ENCODE results near the gene PGM2L1.
"Not testable (repeated sequence)": the region's sequence is repeated elsewhere in the genome, so short reads cannot be mapped to it uniquely, and the experiment has no call there.

The PGM2L1 gene

DNA sequence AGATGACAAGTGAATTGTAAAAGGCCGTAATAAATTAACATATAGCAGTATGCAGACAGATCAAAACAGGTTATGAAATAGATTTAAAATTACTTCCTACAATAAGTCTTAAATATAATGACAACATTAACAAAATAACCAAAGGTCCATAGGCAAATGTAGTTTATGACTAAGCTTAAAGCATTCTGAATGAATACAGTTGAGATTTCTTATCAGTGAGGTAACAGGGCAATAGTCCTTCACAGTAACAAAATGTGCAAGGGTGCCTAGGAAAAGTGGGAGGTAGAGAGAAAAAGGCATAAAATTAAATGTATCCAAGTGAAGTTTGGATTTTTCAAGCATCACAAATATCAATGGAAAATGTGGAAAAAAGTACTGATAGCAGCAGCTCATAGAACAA is 65.9 kb downstream of the PGM2L1 start:
- no peak for DNase-seq

DNA sequence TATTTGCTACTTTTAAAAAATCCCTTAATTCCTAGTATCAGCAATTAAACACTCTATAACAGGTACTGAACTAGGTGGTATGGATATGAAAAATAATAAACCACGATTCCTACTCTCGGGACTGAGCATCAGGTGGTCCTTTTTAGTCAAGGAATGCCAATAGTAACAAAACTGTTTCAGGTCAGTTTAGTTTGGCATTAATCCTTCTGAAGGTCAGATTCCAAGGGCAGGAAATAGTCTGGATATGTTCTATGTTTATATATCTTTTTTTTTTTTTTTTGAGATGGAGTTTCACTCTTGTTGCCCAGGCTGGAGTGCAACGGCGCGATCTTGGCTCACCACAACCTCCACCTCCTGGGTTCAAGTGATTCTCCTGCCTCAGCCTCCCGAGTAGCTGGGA is 67.2 kb downstream of the PGM2L1 start:
- not testable (repeated sequence) for DNase-seq

DNA sequence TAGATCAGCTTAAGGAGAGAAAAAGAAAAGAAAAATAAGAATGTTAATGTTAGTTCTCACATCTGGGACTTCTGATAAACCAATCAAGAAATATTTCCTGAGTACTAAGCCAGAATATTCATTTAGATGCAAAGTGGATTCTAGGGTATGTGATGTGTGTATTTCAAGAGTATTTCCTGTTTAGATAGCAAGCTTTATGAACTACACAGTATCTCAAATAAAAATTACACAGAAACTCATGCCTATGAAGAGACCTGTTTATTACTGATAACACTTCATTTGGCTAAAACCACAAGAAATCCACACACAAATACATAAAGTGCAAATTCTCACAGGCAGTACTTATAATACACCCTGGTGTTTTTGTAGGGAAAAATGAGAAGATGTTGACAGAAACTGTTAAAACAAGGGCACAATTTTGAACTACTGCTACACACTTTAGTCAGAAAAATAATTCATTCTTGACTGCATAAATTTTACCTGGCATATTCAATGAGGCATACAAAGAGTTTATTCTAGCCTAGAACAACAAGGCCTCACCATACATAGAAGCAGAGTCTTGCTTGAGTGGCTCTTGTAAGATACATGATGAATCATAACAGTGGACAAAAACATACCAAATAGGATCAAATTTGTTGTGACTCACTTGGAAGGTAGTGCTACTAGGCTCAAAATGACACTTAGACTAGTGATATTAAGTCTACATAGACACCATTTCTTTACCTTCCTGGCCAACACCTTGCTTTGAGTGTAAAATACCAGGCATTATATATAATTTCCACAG is 68.0 kb downstream of the PGM2L1 start:
- no peak for DNase-seq

DNA sequence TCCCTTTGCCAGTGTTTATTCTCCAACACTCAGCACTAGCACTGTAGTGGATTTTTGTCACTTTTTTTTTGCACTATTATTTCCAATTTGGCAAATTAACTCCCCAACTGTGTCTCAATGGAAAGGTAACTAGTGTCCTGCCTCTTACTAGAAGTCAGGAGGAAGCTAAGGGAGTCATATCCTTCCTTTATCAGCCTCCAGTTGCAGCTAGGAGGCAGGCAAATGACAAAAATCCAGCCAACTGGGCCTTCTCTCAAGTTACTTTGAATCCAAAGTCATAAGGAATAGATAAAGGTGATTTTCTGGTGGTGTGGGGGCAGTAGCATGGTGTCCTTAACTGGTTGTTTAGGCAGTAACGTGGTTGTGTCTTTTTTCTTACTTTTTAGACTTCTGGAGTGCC is 71.2 kb downstream of the PGM2L1 start:
- no peak for DNase-seq

DNA sequence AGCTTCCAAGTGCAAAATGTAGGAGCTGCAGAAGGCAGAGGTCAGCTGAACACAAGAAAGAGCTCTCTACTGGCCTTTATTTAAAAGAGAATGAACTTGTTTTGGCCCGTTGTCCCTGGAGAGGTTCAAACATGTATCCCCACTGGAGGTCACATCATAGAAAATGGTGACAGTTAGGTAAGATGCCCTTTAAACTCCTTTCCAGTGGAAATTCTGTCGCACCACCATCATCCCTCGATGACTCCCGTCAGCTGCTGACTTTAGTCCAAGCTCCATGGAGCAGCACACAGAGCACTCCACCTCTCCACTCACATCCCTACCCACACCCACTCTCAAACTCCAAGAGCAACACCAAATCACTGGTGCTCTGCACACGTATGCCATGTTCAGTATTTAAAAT is 71.6 kb downstream of the PGM2L1 start:
- DNase-seq = no peak

DNA sequence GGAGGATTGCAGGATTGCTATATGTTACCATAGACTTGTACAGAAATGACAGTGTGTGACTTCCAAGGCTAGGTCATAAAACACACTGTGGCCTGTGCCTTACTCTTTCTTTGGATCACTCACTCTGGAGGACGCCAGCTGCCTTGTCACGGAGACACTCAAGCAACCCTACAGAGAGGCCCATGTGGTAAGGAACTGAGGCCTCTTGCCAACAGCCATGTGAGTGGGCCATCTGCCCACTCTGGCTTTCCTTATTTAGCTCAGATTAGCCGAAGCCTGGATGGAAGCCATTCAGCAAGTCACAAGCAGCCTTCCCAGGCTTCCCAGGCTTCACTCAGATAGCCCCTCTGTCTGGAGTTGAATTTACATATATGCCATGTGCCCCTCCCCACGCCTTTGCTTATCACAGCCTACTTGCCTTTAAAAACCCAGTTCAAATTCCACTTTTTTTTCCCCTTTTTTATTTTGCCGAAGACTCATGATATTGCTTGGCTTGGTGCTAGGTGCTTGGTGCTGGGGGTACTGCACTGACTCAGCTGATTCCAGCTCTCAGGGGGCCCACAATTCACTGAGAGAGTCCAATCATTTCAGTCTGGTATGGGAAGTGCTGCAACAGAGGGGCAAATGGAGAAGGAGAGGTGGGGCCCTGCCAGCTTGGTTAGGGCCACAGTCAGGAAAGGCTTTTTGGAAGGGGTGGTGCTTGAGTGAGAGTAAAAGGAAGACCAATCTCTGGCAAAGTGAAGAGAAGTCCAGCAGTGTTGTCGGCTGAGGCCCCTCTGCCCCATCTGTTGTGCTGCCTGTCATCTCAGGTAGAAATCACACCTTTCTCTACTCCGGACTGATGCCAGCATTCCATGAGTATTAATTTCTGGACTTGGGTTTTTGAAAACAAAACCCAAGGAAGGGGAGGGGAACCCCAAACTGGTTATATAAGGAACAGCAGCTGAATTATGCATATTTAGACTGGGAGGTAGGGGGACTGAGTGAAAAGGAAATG is 72.3 kb downstream of the PGM2L1 start:
- peak in 12 of 14 donors; percentile 4 to 98 (median 38) for DNase-seq

DNA sequence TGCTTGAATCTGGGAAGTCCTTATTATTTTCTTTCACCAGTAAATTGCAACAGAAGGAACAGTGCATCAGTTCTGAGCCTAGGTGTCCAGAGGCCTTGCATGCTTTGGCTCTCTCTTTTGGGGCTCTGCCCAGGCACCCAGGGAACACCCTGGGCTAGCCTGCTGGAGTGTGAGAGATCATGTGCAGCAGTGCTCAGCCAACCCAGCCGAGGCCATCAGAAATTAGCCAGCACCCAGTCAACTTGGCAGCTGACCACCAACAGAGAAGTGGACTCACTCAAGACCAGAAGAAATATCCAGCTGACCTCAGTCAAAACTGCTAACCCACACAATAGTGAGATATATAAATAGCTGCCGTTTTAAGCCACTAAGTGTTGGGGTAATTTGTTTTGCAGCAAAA is 75.6 kb downstream of the PGM2L1 start:
- DNase-seq = peak in 1 of 14 donors; percentile 68

DNA sequence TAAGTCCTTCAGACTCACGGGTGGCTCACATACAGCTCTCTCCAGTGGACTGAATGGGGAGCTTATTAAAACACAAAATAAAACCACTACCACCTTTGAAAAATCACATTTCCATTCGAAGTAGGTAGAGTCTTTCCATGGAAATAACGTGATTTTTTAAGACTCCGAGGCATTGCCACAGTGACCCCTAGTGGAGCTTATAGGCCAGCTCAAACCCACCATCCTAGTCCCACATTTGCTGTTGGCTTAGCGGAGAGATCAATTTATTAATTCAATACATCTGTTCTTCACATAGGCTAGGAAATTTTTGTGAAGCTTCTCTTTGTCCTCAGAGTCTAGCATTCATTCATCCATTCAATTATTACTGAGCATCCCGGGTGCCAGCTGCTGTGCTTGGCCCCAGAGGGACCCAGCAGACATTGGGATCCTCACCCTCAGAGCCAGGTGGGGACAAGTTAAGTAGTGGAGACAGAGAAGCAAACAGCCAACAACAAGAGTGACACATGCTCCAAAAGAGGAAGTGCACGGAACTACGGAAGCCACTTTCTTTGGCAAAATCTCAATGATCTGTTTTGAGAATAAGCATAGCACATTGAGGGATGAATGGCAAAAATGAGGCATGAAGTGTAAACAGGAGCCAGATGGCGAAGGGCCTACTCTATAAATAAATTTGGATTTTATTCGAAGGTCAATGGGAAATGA is 76.6 kb downstream of the PGM2L1 start:
- peak in 1 of 14 donors; percentile 58 for DNase-seq

DNA sequence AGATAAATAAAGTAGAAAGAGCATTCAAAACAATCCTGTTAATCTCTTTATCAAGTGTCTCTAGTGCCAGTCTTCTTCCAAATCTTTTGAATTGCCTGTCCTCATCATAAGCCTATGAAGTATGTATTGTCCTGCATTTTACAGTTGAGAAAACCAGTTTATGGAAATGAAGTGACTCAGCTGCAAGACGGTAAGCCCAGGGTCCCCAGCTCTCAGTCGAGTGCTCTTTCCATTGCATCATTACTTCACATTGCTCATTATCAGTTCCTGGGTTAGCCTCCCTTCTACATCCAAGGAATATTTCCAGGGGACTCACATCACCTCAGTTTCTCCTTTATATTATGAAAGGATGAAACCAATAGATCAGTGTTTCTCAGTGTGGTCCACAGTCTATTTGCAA is 77.7 kb downstream of the PGM2L1 start:
- no peak for DNase-seq

DNA sequence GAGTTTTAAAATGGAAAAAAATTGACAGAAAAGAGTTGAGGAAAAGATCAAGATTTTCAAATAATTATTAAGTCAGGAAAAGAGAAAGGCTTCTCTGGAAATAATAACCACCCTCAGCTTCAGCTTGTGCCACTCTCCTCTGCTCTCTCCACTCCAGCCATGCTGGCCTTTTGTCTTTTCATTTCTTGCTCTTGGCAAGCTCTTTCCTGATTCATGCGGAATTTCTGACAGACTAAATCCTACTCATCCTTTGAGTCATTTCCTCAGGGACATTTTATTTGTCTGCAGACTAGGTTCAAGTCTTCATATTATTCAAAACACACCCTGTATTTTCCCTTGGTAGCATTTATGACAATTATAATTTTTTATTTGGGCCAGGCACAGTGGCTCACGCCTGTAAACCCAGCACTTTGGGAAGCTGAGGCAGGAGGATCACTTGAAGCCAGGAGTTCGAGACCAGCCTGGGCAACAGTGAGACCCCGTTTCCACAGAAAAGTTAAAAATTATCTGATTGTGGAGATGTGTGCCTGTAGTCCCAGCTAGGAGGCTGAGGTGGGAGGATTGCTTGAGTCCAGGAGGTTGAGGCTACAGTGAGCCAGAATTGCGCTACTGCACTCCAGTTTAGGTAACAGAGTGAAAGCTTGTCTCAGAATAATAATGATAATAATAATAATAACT is 79.0 kb downstream of the PGM2L1 start:
- no peak for DNase-seq

DNA sequence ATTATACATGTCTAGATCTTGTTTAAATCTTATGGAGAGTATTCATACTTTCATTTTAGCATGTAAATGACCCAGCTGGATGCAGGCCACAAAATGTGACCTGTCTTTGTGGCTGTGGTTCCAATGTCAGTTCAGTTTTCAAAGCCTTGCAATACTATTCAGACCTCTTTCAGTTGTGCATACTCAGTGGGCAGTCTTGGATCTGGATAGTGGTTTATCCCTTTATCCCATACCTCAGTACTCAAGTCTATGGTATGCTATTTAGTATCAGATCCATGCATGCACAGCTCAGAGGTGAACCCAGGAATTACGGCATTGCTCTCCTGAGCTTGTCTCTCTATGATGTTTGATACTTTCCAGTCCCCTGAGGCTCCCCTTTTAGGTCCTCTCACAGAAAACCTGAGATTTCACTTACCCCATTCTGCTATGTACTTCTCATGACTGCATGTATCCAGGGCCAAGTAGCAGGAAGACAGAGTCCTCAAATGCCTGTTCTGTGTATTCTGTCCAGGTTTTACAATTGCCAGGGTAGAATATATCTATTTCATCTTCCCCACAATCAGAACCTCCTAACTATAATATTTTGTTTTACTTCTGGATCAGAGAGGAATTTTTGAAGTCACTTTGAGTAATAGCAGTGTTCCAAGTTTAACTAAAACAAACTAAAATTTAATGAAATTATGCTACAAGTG is 79.8 kb downstream of the PGM2L1 start:
- DNase-seq = no peak

DNA sequence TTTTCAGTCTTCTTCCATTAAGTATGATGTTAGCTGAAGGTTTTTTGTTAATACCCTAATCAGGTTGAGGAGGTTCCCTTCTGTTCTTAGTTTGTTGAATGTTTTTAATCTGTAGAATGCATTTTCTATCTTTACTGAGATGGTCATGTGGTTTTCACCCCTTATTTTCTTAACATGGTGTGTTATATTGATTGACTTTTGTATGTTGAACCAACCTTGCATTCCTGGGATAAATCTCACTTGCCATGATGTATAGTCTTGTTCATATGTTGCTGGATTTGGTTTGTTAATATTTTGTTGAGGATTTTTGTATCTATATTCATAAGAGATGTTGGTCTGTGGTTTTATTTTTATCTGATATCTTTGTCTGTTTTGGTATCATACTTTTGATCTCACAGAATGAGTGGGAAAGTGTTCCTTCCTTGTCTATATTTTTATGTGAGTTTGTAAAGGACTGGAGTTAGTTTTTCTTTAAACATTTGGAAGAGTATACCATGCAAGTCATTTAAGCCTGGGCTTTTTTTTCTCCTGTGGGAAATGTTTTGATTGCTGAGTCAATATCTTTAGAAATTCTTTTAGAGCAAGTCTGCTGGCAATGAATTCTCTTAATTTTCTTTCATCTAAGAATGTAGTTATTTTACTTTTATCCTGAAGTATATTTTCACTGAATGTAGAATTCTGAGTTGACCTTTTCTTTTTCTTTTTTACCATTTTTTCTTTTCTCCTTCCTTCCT is 81.3 kb downstream of the PGM2L1 start:
- DNase-seq = no peak

DNA sequence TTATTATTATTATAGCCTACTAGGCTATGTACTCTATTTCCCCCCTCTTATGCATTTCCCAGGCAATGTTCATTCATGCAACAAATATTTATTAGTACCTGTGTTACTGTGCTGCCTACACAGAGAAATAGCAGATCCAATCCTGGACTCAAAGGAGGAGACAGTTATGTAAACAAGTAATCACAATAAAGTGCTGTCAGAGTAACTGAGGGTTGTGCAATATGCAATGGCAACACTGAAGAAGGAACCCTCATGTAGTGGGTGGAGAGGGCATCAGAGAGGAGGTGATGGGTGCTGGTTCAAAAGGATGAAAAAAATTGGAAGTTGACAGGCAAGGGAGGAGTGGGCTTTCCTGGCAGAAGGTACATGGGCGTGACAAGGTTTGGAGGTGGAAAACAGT is 85.9 kb downstream of the PGM2L1 start:
- no peak for DNase-seq

DNA sequence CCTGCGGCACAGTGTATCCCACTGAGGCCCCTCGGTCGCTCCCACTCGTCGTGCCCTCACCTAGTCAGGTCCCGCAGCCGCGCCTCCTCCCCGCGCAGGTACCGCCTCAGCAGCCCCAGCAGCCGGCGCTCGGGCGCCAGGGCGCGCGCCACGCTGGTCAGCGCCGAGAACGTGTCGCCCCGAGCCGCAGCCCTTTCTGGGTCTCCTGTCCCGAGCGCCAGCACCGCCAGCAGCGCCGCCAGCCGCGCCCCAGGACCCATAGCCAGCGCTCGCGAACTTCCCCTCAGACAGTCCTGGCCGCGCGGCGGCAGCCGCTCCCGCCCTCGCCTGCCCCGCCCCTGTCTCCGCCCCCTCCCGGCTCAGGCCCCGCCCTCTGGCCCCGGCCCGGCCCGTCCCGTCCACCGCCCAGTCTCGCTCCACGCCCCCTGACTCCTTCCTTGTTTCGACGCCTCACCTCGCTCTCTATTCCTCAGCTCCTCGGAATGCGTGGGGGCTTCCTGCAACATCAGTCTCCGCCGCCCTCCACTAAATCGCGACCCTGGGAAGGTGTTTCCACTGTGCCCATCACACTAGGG is 86.8 kb downstream of the PGM2L1 start, which contains the start of gene P4HA3:
P4HA3 (minus strand) TSS at position 289 of the 575 bp plus-strand sequence; CDS start at position 260, 29 bp downstream.
- DNase-seq = peak in 1 of 14 donors; percentile 12

DNA sequence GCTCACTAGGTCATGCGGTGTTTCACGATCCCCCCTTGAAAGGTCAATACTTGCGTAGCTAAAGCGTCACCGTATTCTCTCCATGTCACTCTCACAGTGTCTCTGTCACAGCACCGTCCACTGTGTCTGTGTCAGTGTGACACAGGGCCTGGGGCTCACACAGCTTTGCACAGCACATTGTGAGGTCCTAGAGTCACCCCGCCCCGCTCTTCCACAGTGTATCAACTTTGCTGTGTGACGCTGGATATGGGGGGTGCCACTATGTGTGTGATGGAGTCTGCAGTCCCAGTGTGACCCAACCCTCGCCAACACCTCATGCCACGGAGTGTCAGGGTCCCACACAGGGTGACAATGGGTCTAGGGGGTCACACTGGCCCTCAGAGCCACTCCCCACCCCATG is 87.4 kb downstream of the PGM2L1 start:
- DNase-seq = no peak

DNA sequence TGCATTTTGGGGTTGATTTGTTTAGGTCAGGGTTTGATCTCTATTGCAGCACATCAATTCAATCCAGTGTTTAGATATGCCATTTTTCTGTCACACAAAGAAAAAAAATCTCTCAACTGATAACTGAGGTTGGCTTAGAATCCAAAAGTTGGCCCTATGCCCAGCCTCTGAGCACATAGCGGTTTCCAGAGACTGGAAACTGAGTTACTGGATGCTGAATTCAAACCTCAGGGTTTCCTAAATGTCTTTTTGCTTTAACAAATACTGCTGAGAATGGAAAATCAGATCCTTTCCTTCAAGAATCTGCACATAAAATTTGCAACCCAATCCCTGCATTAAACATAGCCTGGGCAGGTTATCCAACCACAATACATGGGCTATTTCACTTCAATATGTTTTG is 90.8 kb downstream of the PGM2L1 start:
- no peak for DNase-seq

DNA sequence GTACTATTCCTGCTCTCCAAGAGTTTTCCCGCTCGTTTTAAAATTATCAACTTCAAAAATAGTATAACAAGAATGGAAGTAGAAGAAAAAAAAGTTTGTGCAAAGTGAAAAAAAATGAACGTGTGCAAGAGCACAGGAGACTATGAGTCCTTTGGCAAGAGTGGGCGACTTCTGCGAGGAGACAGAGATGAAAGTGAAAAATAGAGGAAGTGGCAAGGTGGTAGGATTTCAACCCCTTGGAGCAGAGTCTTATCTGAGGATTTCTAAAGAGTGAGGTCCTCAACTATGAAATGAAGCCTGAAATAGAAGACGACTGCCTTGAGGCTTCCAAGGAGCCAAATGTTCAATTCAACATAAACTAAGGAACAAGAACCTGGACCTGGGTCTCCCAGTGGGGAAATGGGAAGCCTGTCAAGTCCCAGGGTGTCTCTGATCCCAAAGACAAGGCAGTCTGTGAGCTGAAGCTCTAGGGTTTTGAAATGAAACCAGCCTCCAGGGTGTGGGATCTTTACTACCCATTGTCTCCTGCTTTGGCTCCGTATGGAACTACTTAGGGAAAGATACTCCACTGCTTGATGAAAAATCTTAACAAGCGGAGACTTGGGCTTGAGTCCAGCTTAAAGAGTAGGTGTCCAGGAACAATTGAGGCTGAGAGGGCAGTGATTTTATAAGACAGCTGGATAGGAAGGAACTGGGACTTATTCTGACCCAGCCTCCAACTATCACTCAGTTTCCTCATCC is 91.6 kb downstream of the PGM2L1 start:
- no peak for DNase-seq

DNA sequence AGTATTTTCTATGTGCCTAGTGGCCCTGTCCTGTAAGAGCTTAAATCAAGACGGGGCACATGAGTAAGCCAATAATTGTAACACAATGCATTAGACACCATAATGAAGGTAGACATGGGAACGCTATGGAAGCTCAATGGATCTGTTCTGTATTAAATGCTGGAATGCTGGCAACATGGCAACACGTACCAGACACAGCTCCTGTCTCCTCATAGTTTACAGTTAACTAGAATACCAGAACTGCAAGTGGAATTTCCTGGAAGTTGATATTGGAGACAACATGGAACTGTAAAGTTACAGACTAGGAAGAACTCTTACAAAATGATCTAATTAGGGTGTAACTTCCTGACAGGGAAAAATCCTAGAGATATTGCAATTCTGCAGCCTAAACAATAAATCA is 99.2 kb downstream of the PGM2L1 start:
- DNase-seq = no peak

DNA sequence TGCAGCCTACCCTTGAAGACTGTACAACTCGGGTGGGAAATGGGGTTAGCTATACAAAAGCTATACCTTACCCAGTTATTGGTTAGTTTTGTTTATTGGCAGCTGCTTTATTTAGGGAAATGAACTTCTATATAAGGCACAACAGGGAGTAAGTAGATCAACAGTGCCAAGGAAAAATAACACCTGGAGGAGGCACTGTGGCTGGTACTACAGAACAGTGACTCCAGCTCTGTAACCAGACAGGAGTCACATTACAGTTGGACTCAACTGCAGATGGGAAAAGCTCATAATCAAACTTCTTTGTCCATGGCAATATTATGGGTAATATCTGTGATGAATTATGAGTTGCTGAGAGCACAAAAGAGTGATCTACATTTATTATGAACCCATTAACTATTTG is 100.7 kb downstream of the PGM2L1 start:
- DNase-seq = no peak

DNA sequence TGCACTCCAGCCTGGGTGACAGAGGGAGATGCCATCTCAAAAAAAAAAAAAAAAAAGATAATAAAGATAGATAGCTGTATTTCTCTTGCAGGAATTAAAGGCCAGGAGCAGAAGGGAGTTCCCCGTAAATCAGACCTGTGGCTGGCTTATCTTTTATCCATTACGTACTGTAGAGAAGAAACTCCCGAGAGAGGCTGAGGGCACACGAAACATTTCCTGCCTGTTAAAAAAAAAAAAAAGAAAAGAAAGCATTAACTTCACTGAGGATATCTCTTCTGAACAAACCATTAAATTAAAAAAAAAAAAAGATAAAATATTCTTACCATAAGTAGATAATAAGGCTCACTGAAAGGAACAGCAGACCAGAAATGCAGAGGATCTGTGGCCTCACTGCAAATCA is 109.3 kb downstream of the PGM2L1 start:
- DNase-seq = no peak
